Esophagus muscularis mucosa (tissue), 3 donors: ENCODE data around the gene OR2A2.

Experiments used
- CTCF ChIP-seq, 3 experiments: fragments of 200-600 bp in 2 of 3; fragments of 450-650 bp in 1 of 3; sonication (generic) in 2 of 3; IDR thresholded peaks; one replicate each; pipeline ENCODE4 v1.5.1; 2017 to 2019; ENCODE audit warnings: antibody characterized with exemption in 3 of 3, mild to moderate bottlenecking in 2 of 3, moderate library complexity in 1 of 3
- POLR2A ChIP-seq: fragments of 450-650 bp; IDR thresholded peaks from one replicate; pipeline ENCODE4 v1.6.1; 2017; ENCODE audit warnings: antibody characterized with exemption, moderate library complexity, mild to moderate bottlenecking, low read depth

GRCh38 chr7:144132262-144132661, 22.9 kb downstream of the OR2A2 start:
- TF ChIP-seq CTCF (IDR thresholded peaks at IDR 0.05) (no peak), POLR2A (no peak)
